Activated T-cell treated with anti-CD3 and anti-CD28 coated beads, Interleukin-2, amount 50 U/mL, for 48 hours (primary cell): ENCODE results near the gene TPI1.
A peak's percentile ranks its signal among the peaks of the same experiment; 100 is the strongest.
"Not testable (repeated sequence)": the region's sequence is repeated elsewhere in the genome, so short reads cannot be mapped to it uniquely, and the experiment has no call there.

ENCODE experiments used
- DNase-seq, 2 experiments: peaks; one replicate each; pipeline ENCODE4 v3.0.0-alpha.2; 2020

Gene TPI1

GRCh38 chr12:6894321-6894720 lies 27.0 kb downstream of the TPI1 start:
- no peak for DNase-seq

- DNase-seq = no peak
Observed at GRCh38 chr12:6896846-6897435, 29.6 kb downstream of the TPI1 start.

GRCh38 chr12:6899427-6899826 lies 32.1 kb downstream of the TPI1 start:
- DNase-seq = no peak

DNA sequence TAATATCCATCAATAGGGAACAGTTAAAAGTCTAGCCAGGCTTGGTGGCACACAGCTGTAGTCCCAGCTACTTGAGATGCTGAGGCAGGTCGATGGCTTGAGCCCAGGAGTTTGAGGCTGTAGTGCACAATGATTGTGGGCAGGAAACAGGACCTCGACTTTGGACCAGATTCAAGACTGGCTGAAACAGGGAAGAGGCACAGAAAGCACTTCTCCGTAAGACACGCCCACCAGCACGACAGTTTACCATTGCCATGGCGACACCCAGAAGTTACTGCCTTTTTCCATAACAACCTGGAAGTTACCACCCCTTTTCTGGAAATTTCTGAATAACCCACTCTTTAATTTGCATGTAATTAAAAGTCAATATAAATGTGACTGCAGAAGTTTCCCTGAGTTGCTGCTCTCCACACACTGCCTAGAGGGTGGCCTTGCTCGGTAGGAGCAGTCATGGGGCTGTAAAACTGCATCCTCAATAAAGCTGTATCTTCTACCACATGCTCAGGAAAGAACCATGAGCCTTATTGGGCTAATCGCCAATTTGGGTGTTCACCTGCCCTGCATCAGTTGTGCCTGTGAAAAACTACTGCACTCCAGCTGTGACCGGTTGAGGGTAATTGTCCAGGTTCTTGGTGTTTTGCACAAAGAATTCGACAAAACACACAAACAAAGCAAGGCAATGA lies 32.6 kb downstream of the TPI1 start:
- DNase-seq = no peak

- no peak for DNase-seq
Observed at GRCh38 chr12:6902448-6902847, 35.1 kb downstream of the TPI1 start.

GRCh38 chr12:6903722-6904121 lies 36.4 kb downstream of the TPI1 start:
- no peak for DNase-seq

DNA sequence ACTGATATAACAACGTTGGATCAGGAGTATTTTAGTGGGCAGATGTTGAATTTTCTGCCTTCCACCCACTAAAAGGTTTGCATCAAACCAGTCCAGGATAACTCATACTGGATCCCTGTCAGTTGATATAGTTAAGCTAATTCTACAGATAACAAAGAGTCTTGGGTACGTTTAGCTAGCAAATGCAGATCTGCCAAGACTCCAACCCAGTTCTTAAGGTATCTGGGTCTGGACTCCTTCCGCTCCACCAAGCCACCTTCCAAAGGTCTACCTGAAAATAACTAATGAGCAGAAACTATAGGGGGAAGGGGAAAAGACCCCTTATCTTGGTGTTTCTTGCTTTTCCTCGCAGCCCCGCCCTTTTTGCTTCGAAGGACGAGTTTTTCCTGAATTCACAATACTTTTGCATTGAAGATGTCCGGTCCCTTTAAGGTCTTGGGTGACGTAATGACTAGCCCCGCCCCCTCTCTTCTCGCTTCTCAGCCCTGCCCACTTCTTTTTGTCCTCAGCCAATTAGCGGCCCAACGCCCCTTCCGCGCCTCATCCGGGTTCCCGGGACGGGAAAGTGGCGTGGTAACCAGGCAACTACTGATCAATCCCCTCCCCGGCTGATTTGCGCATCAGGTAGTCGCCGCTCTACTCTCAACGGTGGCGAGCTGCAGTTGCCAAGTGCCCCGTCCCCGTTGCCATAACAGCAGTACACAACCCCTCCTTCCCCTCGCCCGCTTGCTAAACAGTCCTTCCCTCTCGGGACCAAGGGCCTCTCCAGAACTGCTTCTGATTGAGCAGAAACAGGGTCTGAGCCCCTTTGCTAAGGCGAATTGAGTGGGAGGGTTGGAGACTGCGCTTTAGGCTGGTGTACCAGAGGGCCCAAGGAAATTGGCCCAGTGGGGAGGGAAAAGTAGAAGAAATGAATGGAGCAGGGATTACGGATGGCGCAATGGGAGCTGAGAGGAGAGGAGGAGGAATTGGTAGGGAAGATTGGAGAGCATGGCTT lies 37.2 kb downstream of the TPI1 start, which contains the start of gene LRRC23:
LRRC23 (plus strand) TSS at position 543 of the 997 bp plus-strand sequence. CDS start 812 bp downstream, outside the sequence.
- peak; percentile 98 to 99 for DNase-seq

- no peak for DNase-seq
Observed at GRCh38 chr12:6905414-6906040, 38.2 kb downstream of the TPI1 start.

GRCh38 chr12:6908141-6908540 lies 40.8 kb downstream of the TPI1 start:
- not testable (repeated sequence) for DNase-seq

GRCh38 chr12:6909421-6910145 lies 42.3 kb downstream of the TPI1 start:
- DNase-seq = no peak

GRCh38 chr12:6912164-6912935 lies 45.0 kb downstream of the TPI1 start:
- no peak for DNase-seq

GRCh38 chr12:6914246-6914946 lies 47.1 kb downstream of the TPI1 start, which contains the start of gene ENO2:
ENO2 (plus strand) TSS chr12:6914580; CDS start chr12:6915833, 1,253 bp downstream.
- DNase-seq = peak; percentile 81 to 88

GRCh38 chr12:6914947-6915788 lies 47.8 kb downstream of the TPI1 start:
- peak in 1 of 2 experiments; percentile 51 for DNase-seq

DNA sequence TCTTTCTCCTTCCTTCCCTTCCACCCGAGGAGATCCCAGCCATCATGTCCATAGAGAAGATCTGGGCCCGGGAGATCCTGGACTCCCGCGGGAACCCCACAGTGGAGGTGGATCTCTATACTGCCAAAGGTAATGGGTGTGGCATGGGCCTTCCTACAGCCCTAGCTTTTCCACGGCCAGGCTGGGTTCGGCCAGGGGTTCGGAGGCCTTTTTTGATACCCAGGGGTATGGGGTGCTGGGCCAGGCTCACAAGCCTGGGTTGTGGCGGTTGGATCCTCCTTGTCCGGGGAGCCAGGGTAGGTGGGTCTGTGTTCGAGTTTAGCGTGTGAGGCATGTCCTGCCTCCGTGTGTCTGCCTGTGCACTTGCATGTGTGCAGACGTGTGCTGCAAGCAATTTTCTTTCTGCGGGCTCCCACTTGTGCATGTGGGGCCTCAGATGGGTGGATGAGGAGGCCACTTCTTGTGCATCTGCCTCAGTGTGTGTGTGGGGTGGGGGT lies 48.5 kb downstream of the TPI1 start:
- no peak for DNase-seq

GRCh38 chr12:6916426-6917200 lies 49.3 kb downstream of the TPI1 start:
- no peak for DNase-seq

DNA sequence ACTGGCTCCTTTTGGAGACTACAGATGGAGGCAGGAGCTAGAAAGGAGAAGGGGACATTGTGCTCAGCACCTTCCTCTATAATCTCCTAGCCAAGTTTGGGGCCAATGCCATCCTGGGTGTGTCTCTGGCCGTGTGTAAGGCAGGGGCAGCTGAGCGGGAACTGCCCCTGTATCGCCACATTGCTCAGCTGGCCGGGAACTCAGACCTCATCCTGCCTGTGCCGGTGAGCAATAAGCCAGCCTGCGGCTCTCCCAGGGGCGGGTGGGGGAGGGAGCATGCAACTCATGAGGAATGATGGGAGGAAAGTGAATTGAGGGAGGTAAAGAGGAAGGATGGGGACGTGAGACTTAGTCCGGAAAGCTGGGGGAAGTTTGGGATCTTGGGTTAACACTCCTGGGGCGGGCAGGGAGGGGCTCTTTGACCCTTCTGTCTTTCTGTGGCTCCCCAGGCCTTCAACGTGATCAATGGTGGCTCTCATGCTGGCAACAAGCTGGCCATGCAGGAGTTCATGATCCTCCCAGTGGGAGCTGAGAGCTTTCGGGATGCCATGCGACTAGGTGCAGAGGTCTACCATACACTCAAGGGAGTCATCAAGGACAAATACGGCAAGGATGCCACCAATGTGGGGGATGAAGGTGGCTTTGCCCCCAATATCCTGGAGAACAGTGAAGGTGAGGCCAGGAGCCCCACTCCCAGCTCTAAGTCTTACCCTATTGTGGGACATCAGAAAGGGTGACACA lies 50.3 kb downstream of the TPI1 start:
- no peak for DNase-seq

DNA sequence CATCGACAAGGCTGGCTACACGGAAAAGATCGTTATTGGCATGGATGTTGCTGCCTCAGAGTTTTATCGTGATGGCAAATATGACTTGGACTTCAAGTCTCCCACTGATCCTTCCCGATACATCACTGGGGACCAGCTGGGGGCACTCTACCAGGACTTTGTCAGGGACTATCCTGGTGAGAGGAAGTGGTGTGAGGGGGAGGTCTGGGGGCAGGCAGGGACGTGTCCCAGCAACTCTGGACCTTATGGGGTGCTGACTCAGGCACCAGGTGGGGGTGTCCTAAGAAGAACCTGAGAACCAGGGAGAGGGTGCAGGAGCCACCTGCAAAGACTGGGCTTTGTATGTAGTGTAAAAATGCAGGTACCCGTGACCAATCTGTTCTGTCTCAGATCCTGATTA lies 52.3 kb downstream of the TPI1 start:
- DNase-seq = no peak
